ENCODE data around the gene MIB1. TPM values are rescaled to one million over a fixed set of nuclear protein-coding genes. Genes with fewer than 3 reads are reported as not detected.
"Not testable (repeated sequence)": the region's sequence is repeated elsewhere in the genome, so short reads cannot be mapped to it uniquely, and the experiment has no call there.

Gene MIB1
- total RNA-seq, 4 donors from 2014 or later, result 17.9 to 25.3 (median 21.1) TPM

DNA sequence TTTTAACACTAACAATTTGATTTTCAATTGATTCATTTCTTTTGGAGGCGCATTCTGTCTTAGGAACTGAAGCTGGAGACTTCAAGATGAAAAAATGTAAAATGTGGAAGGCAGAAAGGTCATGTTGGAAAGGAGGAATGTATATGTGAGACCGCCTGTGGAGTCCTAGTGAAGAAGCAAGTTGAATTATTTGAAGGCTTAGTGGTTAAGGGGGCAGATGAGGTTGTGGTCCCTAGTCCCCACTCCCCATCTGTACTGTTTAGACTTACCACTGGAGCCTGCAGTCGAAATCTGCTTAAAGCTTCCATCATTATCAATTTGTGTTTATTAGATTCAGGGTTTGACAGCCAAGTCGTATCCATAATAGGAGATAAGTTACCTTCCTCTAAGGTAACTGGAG, 15.4 kb upstream of the MIB1 start:
- intact Hi-C loops (cut with DNase I; ENCODE audit: low total_unique reads), result no loop called here
- TF ChIP-seq, protein P1, sequence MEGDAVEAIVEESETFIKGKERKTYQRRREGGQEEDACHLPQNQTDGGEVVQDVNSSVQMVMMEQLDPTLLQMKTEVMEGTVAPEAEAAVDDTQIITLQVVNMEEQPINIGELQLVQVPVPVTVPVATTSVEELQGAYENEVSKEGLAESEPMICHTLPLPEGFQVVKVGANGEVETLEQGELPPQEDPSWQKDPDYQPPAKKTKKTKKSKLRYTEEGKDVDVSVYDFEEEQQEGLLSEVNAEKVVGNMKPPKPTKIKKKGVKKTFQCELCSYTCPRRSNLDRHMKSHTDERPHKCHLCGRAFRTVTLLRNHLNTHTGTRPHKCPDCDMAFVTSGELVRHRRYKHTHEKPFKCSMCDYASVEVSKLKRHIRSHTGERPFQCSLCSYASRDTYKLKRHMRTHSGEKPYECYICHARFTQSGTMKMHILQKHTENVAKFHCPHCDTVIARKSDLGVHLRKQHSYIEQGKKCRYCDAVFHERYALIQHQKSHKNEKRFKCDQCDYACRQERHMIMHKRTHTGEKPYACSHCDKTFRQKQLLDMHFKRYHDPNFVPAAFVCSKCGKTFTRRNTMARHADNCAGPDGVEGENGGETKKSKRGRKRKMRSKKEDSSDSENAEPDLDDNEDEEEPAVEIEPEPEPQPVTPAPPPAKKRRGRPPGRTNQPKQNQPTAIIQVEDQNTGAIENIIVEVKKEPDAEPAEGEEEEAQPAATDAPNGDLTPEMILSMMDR (IDR thresholded peaks at IDR 0.05), result no peak
- TF ChIP-seq POLR2A (IDR thresholded peaks at IDR 0.05), result no peak
- no peak for DNase-seq (ENCODE audit: low spot score in 2 of 2)
- WGBS, 2 donors, result 79 to 81% methylated on average over 4 of the region's 4 CpGs
- H3K4me3 ChIP-seq (ENCODE audit: low read depth, poor library complexity, severe bottlenecking), result no peak overlapping the region

GRCh38 chr18:21727702-21728101, 12.9 kb upstream of the MIB1 start:
- WGBS, 2 donors, result 78 to 86% methylated on average over 2 of the region's 2 CpGs
- intact Hi-C loops (cut with DNase I; ENCODE audit: low total_unique reads), result no loop called here
- H3K4me3 ChIP-seq (ENCODE audit: low read depth, poor library complexity, severe bottlenecking), result no peak overlapping the region
- TF ChIP-seq, protein P1 (IDR thresholded peaks at IDR 0.05), result no peak
- no peak for TF ChIP-seq POLR2A (IDR thresholded peaks at IDR 0.05)
- DNase-seq (ENCODE audit: low spot score in 2 of 2), result no peak

GRCh38 chr18:21733011-21733410, 7.6 kb upstream of the MIB1 start:
- TF ChIP-seq, protein P1 (IDR thresholded peaks at IDR 0.05), result no peak
- TF ChIP-seq POLR2A (IDR thresholded peaks at IDR 0.05), result no peak
- 84 to 87% methylated on average over 5 of the region's 5 CpGs for WGBS, 2 donors
- no peak overlapping the region for H3K4me3 ChIP-seq (ENCODE audit: low read depth, poor library complexity, severe bottlenecking)
- DNase-seq (ENCODE audit: low spot score in 2 of 2), result no peak
- intact Hi-C loops (cut with DNase I; ENCODE audit: low total_unique reads), result no loop called here

DNA sequence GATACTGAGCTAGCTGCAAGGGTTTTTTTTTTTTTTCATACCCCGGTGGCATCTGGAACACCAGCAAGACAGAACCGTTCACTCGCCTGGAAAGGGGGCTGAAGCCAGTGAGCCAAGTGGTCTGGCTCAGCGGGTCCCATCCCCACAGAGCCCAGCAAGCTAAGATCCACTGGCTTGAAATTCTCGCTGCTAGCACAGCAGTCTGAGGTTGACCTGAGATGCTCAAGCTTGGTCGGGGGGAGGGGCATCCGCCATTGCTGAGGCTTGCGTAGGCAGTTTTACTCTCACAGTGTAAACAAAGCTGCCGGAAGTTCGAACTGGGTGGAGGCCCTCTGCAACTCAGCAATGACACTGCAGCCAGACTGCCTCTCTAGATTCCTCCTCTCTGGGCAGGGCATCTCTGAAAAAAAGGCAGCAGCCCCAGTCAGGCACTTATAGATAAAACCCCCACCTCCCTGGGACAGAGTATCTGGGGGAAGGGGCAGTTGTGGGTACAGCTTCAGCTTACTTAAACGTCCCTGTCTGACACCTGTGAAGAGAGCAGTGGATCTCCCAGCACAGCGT, 5.1 kb upstream of the MIB1 start:
- TF ChIP-seq, protein P1 (IDR thresholded peaks at IDR 0.05), result no peak
- TF ChIP-seq POLR2A (IDR thresholded peaks at IDR 0.05), result no peak
- no peak overlapping the region for H3K4me3 ChIP-seq (ENCODE audit: low read depth, poor library complexity, severe bottlenecking)
- DNase-seq (ENCODE audit: low spot score in 2 of 2), result peak in 1 of 2 donors; percentile 87
- intact Hi-C loops (cut with DNase I; ENCODE audit: low total_unique reads), result no loop called here
- WGBS, 2 donors, result 75 to 79% methylated on average over 10 to 12 of the region's 12 CpGs

DNA sequence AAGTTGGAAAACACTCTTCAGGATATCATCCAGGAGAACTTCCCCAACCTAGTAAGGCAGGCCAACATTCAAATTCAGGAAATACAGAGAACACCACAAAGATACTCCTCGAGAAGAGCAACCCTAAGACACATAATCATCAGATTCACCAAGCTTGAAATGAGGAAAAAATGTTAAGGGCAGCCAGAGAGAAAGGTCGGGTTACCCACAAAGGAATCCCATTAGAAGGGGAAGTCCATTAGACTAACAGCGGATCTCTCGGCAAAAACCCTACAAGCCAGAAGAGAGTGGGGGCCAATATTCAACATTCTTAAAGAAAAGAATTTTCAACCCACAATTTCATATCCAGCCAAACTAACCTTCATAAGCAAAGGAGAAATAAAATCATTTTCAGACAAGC, 3.7 kb upstream of the MIB1 start:
- intact Hi-C loops (cut with DNase I; ENCODE audit: low total_unique reads); DNase-seq (ENCODE audit: low spot score in 2 of 2); H3K4me3 ChIP-seq (ENCODE audit: low read depth, poor library complexity, severe bottlenecking): not testable (repeated sequence)
- 94 to 96% methylated on average over 4 of the region's 4 CpGs for WGBS, 2 donors

DNA sequence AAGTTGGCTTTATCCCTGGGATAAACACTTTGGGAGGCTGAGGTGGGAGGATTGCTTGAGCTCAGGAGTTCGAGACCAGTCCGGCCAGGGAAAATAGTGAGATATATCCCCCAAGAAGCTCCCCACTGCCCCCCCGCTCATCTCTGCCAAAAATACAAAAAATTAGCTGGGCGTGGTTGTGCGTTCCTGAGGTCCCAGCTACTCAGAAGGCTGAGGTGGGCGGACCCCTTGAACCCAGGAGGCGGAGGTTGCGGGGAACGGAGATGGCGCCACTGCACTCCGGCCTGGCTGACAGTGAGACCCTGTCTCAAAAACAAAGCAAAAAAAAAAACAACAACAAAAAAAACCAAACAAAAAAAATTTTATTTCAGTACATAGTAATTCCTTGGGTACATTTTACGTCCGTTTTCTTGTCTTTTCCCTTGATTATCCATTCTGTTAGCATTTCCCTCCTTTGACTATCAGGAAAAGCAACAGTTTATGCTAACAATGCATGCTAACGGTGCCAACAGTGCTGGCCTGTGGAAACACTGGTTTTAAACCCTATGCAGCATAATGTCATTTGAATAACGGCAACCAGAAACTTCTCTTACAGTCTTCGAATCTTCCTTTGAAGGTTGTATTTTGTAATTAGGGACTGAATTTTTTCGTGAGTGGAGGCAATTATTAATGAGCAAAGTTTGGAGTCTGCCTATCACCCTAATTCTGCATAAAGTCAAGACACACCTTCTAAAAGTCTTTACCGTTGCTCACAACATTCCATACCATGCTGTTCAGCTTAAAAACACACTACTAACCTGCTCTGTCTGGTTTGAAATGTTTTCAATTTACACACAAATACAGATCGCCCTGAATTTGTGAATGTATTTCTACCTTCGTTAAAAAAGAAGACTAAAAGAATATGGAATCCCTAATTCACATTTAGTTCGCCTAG, 721 bp upstream of the MIB1 start:
- TF ChIP-seq, protein P1 (IDR thresholded peaks at IDR 0.05), result no peak
- no peak for TF ChIP-seq POLR2A (IDR thresholded peaks at IDR 0.05)
- H3K4me3 ChIP-seq (ENCODE audit: low read depth, poor library complexity, severe bottlenecking), result no peak overlapping the region
- 40 to 42% methylated on average over 21 of the region's 21 CpGs for WGBS, 2 donors
- intact Hi-C loops (cut with DNase I; ENCODE audit: low total_unique reads), result no loop called here
- DNase-seq (ENCODE audit: low spot score in 2 of 2), result no peak
